K562 (cell line): Measurements from ENCODE around the gene ZDHHC14. TPM values are rescaled to one million over a fixed set of nuclear protein-coding genes. Genes with fewer than 3 reads are reported as not detected.

Experiments
- CCNT2 ChIP-seq: IDR thresholded peaks from 2 replicates; pipeline ENCODE4 v1.6.1; 2011; ENCODE audit warnings: borderline replicate concordance, low read depth, mild to moderate bottlenecking, moderate library complexity, mixed read lengths, low read length; ENCODE audit not compliant: insufficient read length; ENCODE audit errors: extremely low read depth
- ESRRA ChIP-seq: fragments of 450-650 bp; IDR thresholded peaks from 2 replicates; pipeline ENCODE4 v1.6.1; 2014; ENCODE audit warnings: low read depth, mild to moderate bottlenecking, moderate library complexity, borderline replicate concordance
- FOXJ2 ChIP-seq: fragments of 200-800 bp; sonication (Bioruptor generic); IDR thresholded peaks from 2 replicates; pipeline ENCODE4 v1.6.1; 2016; ENCODE audit warnings: missing genetic modification characterization, missing compliant biosample characterization
- HES1 ChIP-seq: fragments of 450-650 bp; IDR thresholded peaks from 2 replicates; pipeline ENCODE4 v1.6.1; 2016; ENCODE audit warnings: low read depth, mild to moderate bottlenecking, moderate library complexity
- HMGN3 ChIP-seq: IDR thresholded peaks from 2 replicates; pipeline ENCODE4 v1.6.1; 2011; ENCODE audit warnings: borderline replicate concordance, low read depth, mild to moderate bottlenecking, mixed read lengths, low read length; ENCODE audit not compliant: insufficient read length; ENCODE audit errors: extremely low read depth
- REST ChIP-seq, 2 experiments: fragments of 450-650 bp; formaldehyde crosslinking in 1 of 2; IDR thresholded peaks; 2 replicates each; pipeline versions ENCODE4 v1.4.0 to v1.6.1; 2014 to 2020; ENCODE audit warnings: mild to moderate bottlenecking in 2 of 2, borderline replicate concordance in 1 of 2, low read depth in 1 of 2
- ZMIZ1 ChIP-seq, 2 experiments: fragments of 150-350 bp in 1 of 2; IDR thresholded peaks; 2 replicates each; pipeline ENCODE4 v1.6.1; 2012 to 2016; ENCODE audit warnings: low read depth in 2 of 2, low read length in 2 of 2, mild to moderate bottlenecking in 1 of 2, moderate library complexity in 1 of 2
- polyA plus RNA-seq, 8 experiments: library from polyadenylated mRNA; depleted of rRNA in 4 of 8; stranded (reverse) in 5 of 8; unstranded in 3 of 8; fragments of >200 nt; fragmentation: Nextera tagmentation in 2 of 8; fragmentation: Illumina TruSeq in 1 of 8; extraction: Ambion mirVana in 2 of 8; extraction: Trizol in 1 of 8; gene quantifications; 2 replicates each; pipeline versions ENCODE4 v1.2.1 to v1.2.3, GENCODE V29; 2011 to 2014; ENCODE audit warnings: inconsistent platforms in 1 of 8, missing spikeins in 1 of 8
- total RNA-seq, 7 experiments: library from RNA; depleted of rRNA in 6 of 7; stranded (reverse); fragments of >200 nt in 6 of 7; fragmentation: Illumina TruSeq in 2 of 7; extraction: Trizol in 2 of 7; gene quantifications; 2 replicates each; pipeline versions ENCODE4 v1.2.1 to v1.2.3, GENCODE V29; 2011 to 2021; ENCODE audit warnings: low replicate concordance in 1 of 7
- TF ChIP-seq, protein P1 (sequence below): fragments of 450-650 bp; formaldehyde crosslinking; IDR thresholded peaks from 2 replicates; pipeline ENCODE4 v1.4.0; 2022; ENCODE audit warnings: mild to moderate bottlenecking, moderate library complexity
- TF ChIP-seq, protein P2 (sequence below): sonication (generic); formaldehyde crosslinking; IDR thresholded peaks from 2 replicates; pipeline ENCODE4 v1.8.0; 2022; ENCODE audit warnings: mild to moderate bottlenecking, missing genetic modification reagents

Gene ZDHHC14
- total and polyA plus RNA-seq, 9 of the 15 experiments (the other 6 are each of a cell fraction or from before 2014, with no cell fraction given): 0.92 to 23.1 (median 13.8) TPM

GRCh38 chr6:157392927-157393668 is 12.1 kb downstream of the ZDHHC14 start (continued):
- TF ChIP-seq REST (IDR thresholded peaks at IDR 0.05; ENCODE audit: borderline replicate concordance) (no peak; the same call in 1 of the 2 replicates), REST (CRISPR knock-in tag; IDR thresholded peaks at IDR 0.05; ENCODE audit: low read depth) (0 out of 2 replicates have a peak, but pooled peaks have one; percentile 29), ZMIZ1 (IDR thresholded peaks at IDR 0.05; ENCODE audit: low read depth in 2 of 2, low read length in 2 of 2) (peak in 1 of 2 experiments; percentile 75; a peak in 2 of 4 replicates), ESRRA (peak; percentile 73; the same call in 1 of the 2 replicates), HMGN3 (peak; percentile 94), FOXJ2 (no peak), CCNT2 (peak; percentile 99), HES1 (peak; percentile 96)
- TF ChIP-seq, protein P1, sequence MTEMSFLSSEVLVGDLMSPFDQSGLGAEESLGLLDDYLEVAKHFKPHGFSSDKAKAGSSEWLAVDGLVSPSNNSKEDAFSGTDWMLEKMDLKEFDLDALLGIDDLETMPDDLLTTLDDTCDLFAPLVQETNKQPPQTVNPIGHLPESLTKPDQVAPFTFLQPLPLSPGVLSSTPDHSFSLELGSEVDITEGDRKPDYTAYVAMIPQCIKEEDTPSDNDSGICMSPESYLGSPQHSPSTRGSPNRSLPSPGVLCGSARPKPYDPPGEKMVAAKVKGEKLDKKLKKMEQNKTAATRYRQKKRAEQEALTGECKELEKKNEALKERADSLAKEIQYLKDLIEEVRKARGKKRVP: peak; percentile 22; the same call in 1 of the 2 replicates
- TF ChIP-seq, protein P2, sequence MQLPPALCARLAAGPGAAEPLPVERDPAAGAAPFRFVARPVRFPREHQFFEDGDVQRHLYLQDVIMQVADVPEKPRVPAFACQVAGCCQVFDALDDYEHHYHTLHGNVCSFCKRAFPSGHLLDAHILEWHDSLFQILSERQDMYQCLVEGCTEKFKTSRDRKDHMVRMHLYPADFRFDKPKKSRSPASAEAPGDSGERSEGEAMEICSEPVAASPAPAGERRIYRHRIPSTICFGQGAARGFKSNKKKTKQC (CRISPR knock-in tag): 0 out of 2 replicates have a peak, but pooled peaks have one; percentile 29
